Ramos (cell line): ENCODE results near the gene BMP7.

ENCODE experiments used
- in situ Hi-C: fragments of 300-500 bp; cut with MboI; formaldehyde crosslinking; loops from one replicate; pipeline ENCODE4 v1.14.3; 2022; ENCODE audit warnings: low sequenced_read_pairs; ENCODE audit not compliant: unreplicated experiment

BMP7 gene

DNA sequence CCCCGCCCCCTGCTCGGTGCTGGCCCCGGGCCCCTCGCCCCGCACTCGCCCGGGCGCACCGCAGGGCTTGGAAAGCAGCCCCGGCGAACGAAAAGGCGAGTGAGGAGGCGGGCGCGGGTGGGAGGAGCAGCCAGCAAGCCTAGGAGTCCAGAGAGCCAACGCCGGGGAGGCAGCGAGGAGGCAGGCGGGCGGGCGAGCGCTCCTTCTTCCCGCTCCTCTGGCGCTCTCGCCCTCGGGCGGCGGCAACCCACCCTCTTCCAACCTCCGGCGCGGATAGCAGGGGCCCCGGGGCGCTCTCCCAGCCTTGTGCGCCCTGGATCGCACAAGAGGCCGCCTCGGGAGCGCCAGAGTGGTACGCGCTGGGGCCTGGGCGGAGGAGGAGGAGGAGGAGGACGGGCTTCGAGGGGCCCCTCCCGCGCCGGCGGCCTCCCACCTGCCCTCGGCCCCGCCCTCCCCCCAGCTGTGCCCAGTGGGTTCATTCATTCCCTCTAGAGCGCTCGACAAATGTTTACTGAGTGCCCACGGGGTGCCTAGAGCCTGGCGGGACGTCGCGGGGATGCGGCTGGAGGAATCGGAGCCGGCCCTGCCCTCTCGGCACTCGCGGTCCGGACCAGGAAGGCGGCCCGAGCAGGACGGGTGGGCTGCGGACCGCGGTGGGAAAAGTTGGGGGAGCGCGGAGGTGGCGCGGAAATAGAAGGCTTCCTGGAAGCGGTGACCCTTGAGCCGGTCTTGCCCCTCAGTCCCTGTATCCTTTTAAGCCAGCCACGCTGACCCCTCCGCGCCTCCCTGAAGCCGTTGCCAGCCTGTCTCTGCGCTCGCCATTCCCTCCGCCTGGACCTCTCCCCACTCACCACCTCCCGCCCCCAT lies at the start of gene BMP7:
TSS of gene BMP7 (minus strand) at position 351 of the 867 bp plus-strand sequence. CDS start 519 bp downstream, outside the sequence.
- in situ Hi-C loops = loop anchor here (5.0 kb wide), 1 partner anchor 61 kb away; the partner anchor contains the start of gene SPO11

DNA sequence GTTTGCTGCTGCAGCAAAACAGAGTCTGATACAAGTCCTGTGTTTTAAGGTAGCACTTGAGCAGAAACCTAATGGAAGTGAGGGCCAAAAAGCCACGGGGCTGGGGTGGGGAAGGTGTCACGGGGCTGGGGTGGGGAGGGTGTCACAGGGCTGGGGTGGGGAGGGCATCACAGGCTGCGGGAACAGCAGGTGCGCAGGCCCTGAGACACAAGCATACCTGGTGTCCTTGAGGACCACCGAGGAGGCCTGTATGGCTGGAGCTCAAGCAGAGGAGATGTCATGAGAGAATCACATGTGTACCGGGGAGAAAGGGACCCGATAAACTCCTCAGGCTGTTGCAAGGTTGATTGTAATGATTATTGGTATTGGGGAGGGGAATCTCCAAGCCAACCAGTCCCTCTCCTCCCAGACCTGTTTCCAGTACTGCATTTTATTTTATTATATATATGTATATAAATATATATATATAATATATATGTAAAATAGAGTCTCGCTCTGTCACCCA lies 49.6 kb upstream of the BMP7 start:
- in situ Hi-C loops = no loop called here

DNA sequence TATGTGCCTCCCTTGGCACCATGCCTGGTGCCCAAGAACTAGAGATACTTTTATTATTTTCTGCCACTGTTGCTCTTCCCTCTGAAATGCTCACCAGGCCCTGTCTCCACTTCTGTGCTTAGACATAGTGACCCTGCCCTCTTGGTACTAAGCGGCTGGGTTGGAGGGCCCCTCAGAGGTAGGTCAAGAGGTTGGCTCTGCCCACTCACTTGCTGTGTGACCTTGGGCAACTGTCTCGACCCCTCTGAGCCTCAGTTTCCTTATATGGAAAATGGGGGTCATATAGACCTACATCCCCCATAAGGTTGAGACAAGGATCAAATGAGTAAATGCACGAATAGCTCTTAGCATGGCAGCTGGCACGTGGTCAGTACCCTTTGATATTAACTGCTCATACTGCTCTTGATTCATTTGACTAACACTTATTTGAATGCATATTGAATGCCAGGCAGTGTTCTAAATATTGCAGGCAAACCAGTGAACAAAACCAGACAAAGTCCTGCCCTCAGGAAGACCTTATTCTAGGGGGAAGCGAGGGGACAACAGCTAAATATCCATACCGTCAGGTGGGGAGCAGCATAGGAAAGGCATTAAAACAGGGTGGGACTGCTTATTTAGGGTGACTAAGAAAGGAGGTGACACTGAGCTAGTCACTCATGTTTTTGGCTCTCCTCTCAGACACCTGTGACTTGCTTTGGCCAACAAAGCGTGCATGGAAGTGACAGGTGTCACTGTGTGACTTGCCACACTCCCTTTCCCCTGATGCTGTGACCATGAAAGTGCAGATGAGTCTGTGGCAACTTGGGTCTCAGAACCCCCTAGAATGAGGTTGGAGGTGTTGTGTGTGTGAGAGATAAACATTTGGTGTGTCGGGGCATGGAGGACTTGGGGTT lies 48.9 kb upstream of the BMP7 start:
- in situ Hi-C loops = no loop called here

DNA sequence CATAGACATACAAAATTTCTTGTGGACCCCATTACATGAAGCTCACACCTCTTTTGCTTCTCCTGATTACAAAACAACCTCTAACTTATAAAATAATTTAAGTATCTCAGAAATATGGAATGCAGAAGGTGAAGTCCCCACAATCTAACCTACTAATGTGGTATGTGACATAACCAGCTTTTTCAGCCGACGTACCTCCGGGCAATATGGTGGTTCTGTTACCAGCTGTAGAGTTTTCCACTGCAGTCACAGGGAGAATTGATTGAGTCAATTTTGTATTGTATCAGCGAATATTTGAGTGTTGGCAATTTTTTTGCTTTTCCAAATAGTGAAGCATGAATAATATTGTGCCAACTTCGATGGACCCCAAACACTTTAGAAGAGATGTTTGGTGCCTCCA lies 47.5 kb upstream of the BMP7 start:
- in situ Hi-C loops = no loop called here

DNA sequence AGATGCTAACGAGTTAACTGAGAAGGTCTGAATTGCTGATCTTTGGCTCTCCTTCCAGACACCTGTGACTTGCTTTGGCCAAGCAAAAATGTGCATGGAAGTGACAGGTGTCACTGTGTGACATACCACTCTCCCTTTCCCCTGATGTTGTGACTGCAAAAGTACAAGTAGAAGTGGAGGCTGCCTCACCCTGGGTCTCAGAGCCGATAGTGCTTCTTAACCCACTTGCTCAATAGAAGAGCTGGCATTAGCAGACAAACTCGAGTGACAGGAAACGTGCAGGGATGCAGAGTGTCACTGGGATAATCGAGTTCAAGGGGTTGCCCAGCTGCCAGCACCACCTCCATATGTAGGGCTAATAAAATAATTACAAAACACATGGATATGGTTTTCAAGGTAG lies 46.8 kb upstream of the BMP7 start:
- in situ Hi-C loops = no loop called here

DNA sequence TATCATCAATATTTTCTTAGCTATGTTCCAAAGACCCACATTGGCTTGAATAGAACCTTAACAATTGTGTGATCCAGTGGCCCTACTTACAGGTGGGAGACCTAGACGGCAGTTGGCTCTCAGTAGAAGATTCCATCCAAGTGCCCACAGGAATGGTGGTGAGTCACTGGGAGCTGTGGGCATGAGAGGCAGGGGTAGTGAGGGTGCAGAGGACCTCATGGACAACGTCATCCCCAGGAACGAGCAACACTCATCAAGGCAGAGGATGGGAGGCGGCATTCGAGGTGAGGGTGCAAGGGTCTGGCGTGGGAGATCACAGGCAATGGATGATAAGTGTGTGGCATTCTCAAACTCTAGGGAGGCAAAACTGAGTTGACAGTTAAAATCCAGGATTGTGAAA lies 45.7 kb upstream of the BMP7 start:
- in situ Hi-C loops = no loop called here

DNA sequence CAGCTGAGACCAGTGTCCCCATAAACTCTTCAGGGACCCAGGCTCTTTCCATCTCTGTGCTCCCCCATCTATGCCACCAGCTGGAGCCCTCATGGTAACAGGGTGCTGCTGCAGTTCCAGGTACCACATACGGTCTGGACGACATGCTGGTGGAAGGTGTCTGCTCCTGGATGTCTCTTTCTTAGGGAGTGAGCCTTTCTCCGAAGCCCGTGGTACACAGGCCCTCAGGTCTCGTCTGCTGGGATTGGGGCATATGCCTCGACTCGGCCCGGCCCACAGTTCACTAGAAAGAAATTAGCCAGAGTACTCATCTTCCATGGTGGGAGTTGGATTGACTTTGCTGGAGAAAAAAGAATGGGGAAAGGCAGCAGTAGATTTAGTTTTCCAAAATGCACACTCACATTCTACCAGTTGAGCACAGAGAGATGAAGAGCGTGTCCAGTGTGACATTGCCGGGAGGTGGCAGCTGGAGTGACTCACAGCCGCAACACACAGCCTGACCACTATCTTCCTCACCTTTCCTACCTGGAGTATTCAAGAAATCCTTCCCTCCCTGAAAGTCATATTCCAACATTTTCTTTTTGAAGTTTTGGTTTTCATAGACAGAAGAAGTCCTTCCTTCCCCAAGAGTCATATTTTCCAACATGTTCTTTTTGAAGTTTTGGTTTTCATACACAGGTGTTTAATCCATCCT lies 44.5 kb upstream of the BMP7 start:
- in situ Hi-C loops = no loop called here

DNA sequence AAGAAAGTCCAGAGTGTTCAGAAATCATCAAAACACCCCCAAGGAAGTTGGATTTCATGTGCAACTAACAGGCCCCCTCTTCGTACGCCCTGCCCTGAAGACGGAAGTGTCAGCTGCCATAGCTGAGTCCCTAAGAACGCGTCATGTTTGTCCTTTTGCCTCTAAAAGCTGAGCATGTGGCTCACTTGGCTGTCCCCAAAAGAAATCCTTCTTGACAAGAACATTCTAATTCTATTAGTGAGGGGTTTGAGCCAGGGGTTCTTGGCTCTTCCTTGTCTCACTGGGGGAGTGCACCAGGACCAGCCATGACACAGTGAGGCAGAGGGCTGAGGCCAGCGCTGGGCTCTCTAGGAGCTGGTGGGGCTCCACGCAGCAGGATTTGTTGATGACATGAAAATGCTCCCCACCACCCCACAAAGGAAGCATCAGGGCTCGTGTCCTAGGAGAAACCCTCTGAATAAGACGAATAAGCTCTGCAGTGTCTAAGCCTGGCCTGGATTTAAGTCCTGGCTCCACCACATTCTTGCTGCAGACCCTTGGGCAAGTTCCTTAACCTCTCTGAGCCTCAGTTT lies 43.2 kb upstream of the BMP7 start:
- in situ Hi-C loops = no loop called here

DNA sequence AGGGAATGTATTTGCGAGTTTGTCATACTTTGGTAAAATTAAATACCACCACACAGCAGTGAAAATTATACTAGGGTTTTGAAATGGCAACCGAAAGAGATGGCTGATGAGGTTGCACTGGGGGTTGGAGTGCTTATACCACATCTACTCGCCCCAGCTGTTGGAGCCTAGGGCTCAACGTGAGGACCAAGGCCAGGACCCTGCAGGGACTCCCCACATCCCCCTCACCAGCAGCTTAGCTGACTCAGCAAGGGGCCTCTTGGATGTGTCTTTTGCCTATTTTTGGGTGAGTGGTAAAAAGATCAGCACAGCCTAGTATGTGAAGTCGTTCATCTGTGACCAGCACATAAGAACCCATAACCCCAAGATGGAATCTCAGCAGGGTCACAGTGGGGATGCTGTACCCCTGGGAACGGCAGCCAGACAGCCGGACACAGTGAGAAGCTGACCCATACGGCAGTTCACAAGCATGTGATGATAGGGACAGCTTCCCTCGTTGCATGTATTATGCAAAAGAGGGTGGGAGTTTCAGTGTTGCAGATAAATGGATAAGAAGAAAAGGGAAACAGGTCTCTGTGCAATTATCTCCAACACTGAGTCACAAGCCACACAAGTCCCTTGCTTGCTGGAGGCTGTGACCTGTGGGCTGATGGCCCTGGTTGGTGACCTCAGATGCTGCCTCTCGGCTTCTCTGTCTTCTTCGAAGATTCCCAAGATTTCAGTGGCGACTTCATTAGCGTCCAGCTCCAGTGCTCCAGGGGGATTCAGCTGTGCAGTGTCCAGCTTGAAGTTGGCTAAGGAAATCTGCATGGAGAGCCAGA lies 42.2 kb upstream of the BMP7 start:
- in situ Hi-C loops = no loop called here

DNA sequence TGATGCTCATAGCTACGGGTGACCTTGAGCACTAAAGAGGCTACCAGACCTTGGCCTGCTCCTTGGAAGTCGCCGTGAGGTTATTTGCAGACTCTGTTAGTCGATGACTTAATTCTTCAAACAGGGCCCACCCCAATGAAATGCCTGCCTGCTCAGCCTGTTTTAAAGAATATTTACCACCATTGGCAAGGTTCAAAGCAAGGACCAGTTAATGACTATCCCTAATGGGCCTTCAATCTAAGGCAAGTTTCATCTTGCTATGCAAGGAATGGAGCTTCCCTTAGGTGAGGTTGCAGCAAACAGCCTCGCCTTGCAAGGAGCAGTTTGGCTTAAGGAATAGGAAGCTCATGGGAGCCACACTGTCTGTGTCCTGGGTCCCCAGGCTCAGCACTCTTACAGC lies 40.3 kb upstream of the BMP7 start:
- in situ Hi-C loops = no loop called here

DNA sequence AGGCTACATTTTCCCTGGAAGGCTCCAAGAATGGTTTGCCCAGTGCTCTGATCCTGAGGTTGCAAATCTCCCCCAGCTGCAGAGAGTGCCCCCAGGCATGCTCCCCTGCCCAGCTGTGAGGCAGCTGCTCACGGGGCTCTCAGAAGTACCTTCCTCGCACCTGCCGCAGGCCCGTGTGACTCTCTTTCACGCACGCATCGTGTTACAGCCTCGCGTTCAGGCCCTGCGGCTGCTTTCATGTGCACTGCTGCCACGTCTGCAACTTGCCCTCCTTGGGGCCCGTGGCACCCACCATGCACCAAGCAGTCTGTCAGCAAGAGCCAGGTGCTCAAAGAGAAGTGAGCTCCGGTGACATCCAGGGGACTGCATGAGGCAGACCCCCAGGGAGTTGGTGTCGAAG lies 34.6 kb upstream of the BMP7 start:
- in situ Hi-C loops = no loop called here

DNA sequence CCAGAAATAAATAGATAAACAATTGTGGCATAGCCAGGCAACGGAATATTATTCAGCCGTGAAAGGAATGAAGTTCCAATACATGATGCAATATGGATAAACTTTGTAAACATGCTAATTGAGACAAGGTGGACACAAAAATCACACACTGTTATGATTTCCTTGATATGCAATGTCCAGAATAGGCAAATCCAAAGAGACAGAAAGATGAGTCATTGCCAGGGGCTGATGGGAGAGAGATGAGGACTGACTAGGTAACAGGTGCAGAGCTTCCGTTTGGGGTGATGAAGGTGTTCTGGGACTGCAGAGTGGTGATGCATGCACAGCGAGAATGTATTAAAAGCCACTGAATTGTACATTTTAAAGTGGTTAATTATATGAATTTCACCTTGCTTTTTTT lies 32.0 kb upstream of the BMP7 start:
- in situ Hi-C loops = no loop called here

DNA sequence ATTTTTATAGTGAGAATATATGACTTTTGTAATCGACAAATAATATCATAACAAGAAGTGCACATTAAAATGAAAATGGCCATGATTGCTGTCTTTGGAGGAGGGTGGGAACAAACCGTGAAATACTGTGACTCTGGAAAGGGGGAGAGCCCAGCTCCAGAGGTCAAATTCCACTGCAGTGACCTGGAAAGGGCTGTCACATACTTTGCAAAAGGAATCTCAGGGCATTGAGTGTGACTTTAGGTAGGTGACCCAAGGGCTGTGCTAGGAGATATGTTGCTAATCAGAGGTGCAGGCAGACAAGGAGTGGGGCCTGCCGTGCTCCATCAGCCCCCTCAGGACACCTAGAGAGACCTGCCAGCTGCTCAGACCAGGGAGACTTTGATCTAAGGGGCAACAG lies 28.1 kb upstream of the BMP7 start:
- in situ Hi-C loops = no loop called here

DNA sequence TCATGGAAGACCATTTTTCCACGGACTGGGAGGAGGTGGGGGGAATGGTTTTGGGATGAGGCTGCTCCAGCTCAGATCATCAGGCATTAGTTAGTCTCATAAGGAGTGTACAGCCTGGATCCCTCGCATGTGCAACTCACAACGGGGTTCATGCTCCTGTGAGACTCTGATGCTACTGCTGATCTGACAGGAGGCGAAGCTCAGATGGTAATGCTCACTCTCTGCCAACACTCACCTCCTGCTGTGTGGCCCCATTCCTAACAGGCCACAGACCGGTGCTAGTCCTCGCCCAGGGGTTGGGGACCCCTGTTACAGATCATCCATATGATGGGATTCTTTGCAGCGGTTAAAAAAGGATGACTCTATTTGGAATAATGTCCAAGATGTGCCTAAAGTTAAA lies 27.6 kb upstream of the BMP7 start:
- in situ Hi-C loops = no loop called here

DNA sequence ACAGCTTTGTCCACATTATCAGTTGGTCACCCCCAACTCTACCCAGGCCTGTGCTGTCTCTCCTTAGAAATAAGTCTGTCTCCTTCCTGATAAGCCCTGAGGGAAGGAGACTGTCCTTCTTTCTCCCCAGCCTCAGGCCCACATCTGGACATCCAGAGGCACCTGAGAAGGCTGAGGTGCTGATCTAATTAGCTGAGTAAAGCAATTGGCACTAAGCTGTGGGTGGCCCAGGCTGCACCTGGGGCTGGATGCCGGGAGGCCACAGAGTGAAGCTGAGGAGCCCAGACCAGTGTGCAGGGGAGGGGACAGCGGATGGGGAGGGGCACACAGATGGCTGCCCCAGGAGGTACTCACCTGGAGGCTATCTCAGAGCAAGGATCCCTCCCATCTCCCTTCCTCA lies 26.2 kb upstream of the BMP7 start:
- in situ Hi-C loops = no loop called here

DNA sequence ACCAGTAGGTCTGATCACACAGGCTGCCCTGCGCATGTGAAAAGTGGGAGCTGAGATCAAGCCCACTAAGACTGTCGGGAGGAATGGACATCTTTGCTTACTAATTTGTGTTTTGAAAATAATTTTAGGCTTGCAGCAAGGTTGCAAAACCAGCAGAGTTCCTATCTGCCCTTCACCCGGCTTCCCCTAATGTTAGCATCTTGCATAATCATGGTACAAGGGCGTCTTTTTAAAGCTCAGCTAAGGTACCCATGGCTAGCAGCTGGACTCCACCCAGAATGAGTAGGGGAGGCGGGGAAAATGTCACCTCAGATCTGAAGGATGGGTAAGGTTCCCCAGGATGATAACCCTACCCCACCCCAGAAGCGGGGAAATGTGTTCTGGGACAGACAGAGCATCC lies 25.3 kb upstream of the BMP7 start:
- in situ Hi-C loops = no loop called here

DNA sequence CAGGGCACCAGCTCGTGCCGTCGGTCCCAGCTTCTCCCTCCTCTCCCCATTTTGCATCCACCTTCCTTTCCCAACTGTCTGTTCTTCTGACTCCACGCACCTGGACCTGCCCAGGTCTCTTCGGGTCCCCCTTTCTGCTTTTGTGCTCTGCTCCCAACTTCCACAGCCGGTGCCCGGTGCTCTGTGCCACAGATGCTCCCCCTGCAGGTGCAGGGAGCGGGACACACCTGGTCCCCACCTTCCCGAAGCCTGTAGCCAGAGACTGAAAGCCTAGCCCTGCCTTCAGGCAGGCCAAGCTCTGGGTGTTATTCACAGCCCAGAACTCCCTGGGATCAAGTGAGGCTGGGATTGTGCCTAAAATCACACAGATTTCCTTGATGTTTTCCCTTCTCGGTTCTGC lies 24.6 kb upstream of the BMP7 start:
- in situ Hi-C loops = no loop called here

DNA sequence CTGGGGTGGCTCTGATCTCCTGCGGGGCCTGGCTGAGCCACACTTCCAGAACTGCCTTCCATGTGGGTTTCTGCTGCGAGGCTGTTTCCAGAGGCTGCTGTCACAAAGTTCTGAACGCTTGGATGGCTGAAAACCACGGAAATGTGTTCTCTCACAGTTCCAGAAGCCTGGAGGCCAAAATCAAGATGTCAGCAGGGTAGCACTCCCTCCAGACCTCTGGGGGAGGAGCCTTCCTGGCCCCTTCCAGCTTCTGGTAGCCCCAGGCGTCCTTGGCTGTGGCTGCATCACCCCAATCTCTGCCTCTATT lies 23.7 kb upstream of the BMP7 start:
- in situ Hi-C loops = no loop called here

DNA sequence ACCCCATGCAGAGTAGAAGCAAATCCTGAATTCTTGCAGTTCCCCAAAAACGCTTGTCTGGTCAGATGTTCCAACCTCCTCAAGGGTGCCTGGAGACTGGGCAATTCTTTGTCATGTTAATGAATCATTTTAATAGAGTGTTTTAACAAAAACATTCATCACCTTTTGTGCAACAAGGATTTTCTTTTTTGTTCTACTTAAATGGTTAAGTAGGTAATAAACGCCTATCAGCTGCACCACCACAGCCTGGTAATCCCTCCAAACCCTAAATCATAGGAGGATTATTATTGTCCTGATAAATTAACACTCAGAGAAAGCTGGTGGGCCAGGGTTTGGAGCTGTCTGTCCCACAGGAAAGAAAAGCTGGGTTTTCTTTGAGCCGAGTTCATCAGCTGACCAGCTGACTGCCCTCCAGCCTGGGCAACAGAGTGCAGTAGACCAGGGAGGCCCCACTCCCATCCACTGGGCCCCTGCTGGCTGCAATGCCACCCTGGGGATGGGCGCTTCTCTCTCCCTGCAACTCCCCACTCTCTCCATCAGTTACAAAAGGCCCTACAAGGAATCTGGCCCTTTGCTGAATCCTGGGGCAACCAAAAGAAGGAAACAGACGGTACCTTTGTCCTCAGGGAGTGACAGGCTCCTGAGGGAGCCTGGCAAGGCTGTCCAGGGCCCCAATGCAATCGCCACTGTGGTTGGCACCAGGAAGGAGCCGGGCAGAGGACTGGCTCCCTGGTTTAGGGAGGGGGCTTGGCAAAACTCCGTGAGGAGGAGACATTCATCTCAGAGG lies 23.1 kb upstream of the BMP7 start:
- in situ Hi-C loops = loop anchor here (10.0 kb wide), 1 partner anchor 185 kb away; no protein-coding TSS in a partner anchor
